ENCODE data around the gene EVX2. TPM values are rescaled to one million over a fixed set of nuclear protein-coding genes. Genes with fewer than 3 reads are reported as not detected.

The EVX2 gene
- total and polyA plus RNA-seq, 2 of the 4 experiments (the other 2 are of a cell fraction), result not detected

DNA sequence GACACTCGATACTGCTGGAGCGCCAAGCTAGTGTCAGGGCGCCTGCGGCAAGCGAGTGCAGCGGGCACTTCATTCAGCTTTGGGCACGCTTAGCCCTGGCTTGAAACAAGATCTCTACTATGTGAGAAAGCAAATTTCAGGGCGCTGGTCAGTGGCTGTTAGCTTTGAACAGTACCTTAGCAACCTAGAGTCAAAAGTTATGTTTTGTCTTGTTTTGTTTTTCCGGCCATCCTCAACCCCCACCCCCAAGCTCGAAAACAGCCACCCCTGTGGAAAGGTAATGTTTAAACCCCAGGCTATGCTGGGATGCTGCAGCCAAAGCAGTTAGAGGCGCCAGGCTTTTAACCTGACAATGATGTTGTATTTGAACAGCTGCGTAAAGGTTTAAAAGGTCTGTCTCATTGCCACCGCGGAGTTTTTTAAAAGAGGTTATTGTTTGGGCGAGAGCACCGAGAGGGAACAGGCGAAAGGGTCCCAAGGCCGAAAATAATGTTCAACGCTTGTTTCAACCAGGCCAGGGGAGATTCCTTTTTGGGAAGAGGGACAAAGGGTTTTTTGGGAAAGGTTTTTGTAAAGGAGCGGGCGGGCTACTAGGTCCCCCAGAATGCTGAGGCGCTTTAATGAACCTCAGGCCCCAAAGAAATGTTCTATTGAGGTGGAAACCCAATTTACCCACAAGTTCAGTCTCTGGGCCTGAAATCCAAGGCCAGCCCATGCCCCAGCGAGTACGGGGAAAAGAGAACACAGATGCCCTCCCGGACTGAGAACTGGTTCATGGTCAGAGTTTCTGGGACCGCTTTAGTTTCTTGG, 30.6 kb upstream of the EVX2 start:
- TF ChIP-seq BHLHE40 (IDR thresholded peaks at IDR 0.05; ENCODE audit: low read depth, low read length) (no peak), RAD21 (IDR thresholded peaks at IDR 0.05; ENCODE audit: low read length) (no peak)
- H2BK5ac ChIP-seq (ENCODE audit: low read depth, low read length, poor library complexity, severe bottlenecking), result no peak overlapping the region
- no peak overlapping the region for H2BK20ac ChIP-seq (ENCODE audit: low read depth, low read length)
- DNase-seq (no peak), ATAC-seq (ENCODE audit: low read depth) (no peak)
- in situ Hi-C loops (cut with MboI; ENCODE audit: low sequenced_read_pairs) (no loop called here), dilution Hi-C loops (cut with HindIII; ENCODE audit: low sequenced_read_pairs, unreplicated experiment) (no loop called here), intact Hi-C loops (cut with micrococcal nuclease) (no loop called here)
- peaks cover 12% of the 10 kb centered on the region for H3K9me3 ChIP-seq (ENCODE audit: control insufficient read depth, insufficient read depth, low read length)
- H3K9ac ChIP-seq (ENCODE audit: low read depth, low read length), result no peak overlapping the region
- H2BK15ac ChIP-seq (ENCODE audit: low read depth, low read length), result no peak overlapping the region
- POLR2A ChIA-PET (ENCODE audit: unreplicated experiment), result no interaction called here
- no peaks in the 10 kb centered on the region for H4K20me1 ChIP-seq (ENCODE audit: insufficient read depth, low read length)
- H3K4me1 ChIP-seq (ENCODE audit: control insufficient read depth, insufficient read depth, low read length), result no peaks in the 10 kb centered on the region
- CTCF ChIA-PET, result interaction anchor here (0.6 to 1.0 kb wide), 3 partner anchors 13 to 286 kb away, joined by 3 to 7 read pairs (median 3); no protein-coding TSS in a partner anchor
- H4K91ac ChIP-seq (ENCODE audit: insufficient read depth, low read depth, low read length), result no peak overlapping the region
- no TSS peak for BruUV-seq (replicated peaks)
- H3K23ac ChIP-seq (ENCODE audit: low read depth, low read length), result no peak overlapping the region
- H2AK9ac ChIP-seq (replicated peaks; ENCODE audit: low read depth, low read length, poor library complexity), result no peak overlapping the region
- no peak overlapping the region for H4K8ac ChIP-seq (ENCODE audit: low read depth in 2 of 2, low read length in 2 of 2)
- no peak overlapping the region for H2BK120ac ChIP-seq (ENCODE audit: low read depth, low read length)
- H4K5ac ChIP-seq (ENCODE audit: low read depth, low read length), result no peak overlapping the region
- no peak overlapping the region for H3K56ac ChIP-seq (ENCODE audit: extremely low read depth, insufficient read depth, low read length)
- no peak overlapping the region for H3K27ac ChIP-seq (ENCODE audit: insufficient read depth, low read length)
- 2% methylated on average over 18 of the region's 26 CpGs; no CpG with 5 or more reads in 1 of the 2 experiments for WGBS, 2 experiments (ENCODE audit: extremely low coverage in 2 of 2, insufficient read length in 1 of 2)
- H3K4me2 ChIP-seq (ENCODE audit: low read depth, low read length), result no peak overlapping the region
- no peak overlapping the region for H3K4me3 ChIP-seq (ENCODE audit: insufficient read depth, low read depth, low read length)
- H3K36me3 ChIP-seq (ENCODE audit: control insufficient read depth, insufficient read depth, low read length), result no peaks in the 10 kb centered on the region
- H3K14ac ChIP-seq (replicated peaks; ENCODE audit: low read depth, low read length), result no peak overlapping the region
- no peak overlapping the region for H2AK5ac ChIP-seq (ENCODE audit: low read depth, low read length)
- H3K18ac ChIP-seq (ENCODE audit: low read depth, low read length), result no peak overlapping the region
- no peak overlapping the region for H2AFZ ChIP-seq (replicated peaks; ENCODE audit: low read length, poor library complexity)
- no peaks in the 10 kb centered on the region for H3K9me1 ChIP-seq (ENCODE audit: insufficient read depth, low read length)
- H3K4ac ChIP-seq (ENCODE audit: low read depth, low read length), result no peak overlapping the region
- H3K79me1 ChIP-seq (ENCODE audit: low read depth in 1 of 2, low read length in 2 of 2), result no peaks in the 10 kb centered on the region
- H3K27me3 ChIP-seq (ENCODE audit: control insufficient read depth, insufficient read depth, low read length), result peaks cover 92% of the 10 kb centered on the region

Measured in IMR-90 (cell line).